ENCODE results near the gene RAI1. TPM values are rescaled to one million over a fixed set of nuclear protein-coding genes. Genes with fewer than 3 reads are reported as not detected.

Gene RAI1
- total RNA-seq, 2 donors from 2014 or later: 35.9 to 42.9 TPM

- H3K27ac Mint-ChIP-seq: no peak overlapping the region
- no peaks in the 10 kb centered on the region for H3K9me3 ChIP-seq (ENCODE audit: control insufficient read depth, low read length)
- H3K4me3 ChIP-seq (ENCODE audit: low read length): no peak overlapping the region
- no peak overlapping the region for H3K9ac ChIP-seq (ENCODE audit: extremely low read depth, low read length, poor library complexity, severe bottlenecking)
- no peaks in the 10 kb centered on the region for H3K9me3 Mint-ChIP-seq
- peaks cover 8% of the 10 kb centered on the region for H3K27me3 Mint-ChIP-seq (ENCODE audit: insufficient read depth)
- peaks cover 26% of the 10 kb centered on the region for H3K36me3 ChIP-seq (ENCODE audit: control insufficient read depth, insufficient read depth, low read length)
- H3K4me1 Mint-ChIP-seq: peaks cover 8% of the 10 kb centered on the region
- no peak for DNase-seq
- H3K36me3 Mint-ChIP-seq (ENCODE audit: low read depth): peaks cover 36% of the 10 kb centered on the region
- peaks cover 9% of the 10 kb centered on the region for H3K4me1 ChIP-seq (ENCODE audit: control insufficient read depth, insufficient read depth, low read length)
- no peaks in the 10 kb centered on the region for H3K27me3 ChIP-seq (ENCODE audit: control insufficient read depth, insufficient read depth, low read length, poor library complexity, severe bottlenecking)
- 96 to 97% methylated on average over 19 to 25 of the region's 25 CpGs for WGBS, 2 experiments (ENCODE audit: insufficient coverage in 1 of 2, insufficient read length in 1 of 2)
- H3K27ac ChIP-seq (ENCODE audit: low read depth, low read length): no peak overlapping the region
- no peak for TF ChIP-seq CTCF (conservative IDR thresholded peaks at IDR 0.05)
- no peak overlapping the region for H3K4me3 Mint-ChIP-seq
These were observed 131.9 kb downstream of the RAI1 start for GRCh38 chr17:17813055-17813724.

GRCh38 chr17:17813725-17814095 lies 132.5 kb downstream of the RAI1 start:
- Histone ChIP-seq H3K36me3 (ENCODE audit: control insufficient read depth, insufficient read depth, low read length) (peaks cover 28% of the 10 kb centered on the region), H3K27me3 (ENCODE audit: control insufficient read depth, insufficient read depth, low read length, poor library complexity, severe bottlenecking) (no peaks in the 10 kb centered on the region), H3K27ac (ENCODE audit: low read depth, low read length) (no peak overlapping the region), H3K4me3 (ENCODE audit: low read length) (no peak overlapping the region), H3K9ac (ENCODE audit: extremely low read depth, low read length, poor library complexity, severe bottlenecking) (no peak overlapping the region), H3K4me1 (ENCODE audit: control insufficient read depth, insufficient read depth, low read length) (peaks cover 9% of the 10 kb centered on the region), H3K9me3 (ENCODE audit: control insufficient read depth, low read length) (no peaks in the 10 kb centered on the region)
- Mint-ChIP-seq H3K4me1 (peaks cover 8% of the 10 kb centered on the region), H3K27me3 (ENCODE audit: insufficient read depth) (peaks cover 6% of the 10 kb centered on the region), H3K27ac (no peak overlapping the region), H3K9me3 (no peaks in the 10 kb centered on the region), H3K4me3 (no peak overlapping the region), H3K36me3 (ENCODE audit: low read depth) (peaks cover 38% of the 10 kb centered on the region)
- no peak for DNase-seq
- 82 to 96% methylated on average over 4 to 16 of the region's 16 CpGs for WGBS, 2 experiments (ENCODE audit: insufficient coverage in 1 of 2, insufficient read length in 1 of 2)
- TF ChIP-seq CTCF (conservative IDR thresholded peaks at IDR 0.05): no peak

GRCh38 chr17:17814162-17815061 lies 133.2 kb downstream of the RAI1 start:
- no peak overlapping the region for H3K9ac ChIP-seq (ENCODE audit: extremely low read depth, low read length, poor library complexity, severe bottlenecking)
- WGBS, 2 experiments (ENCODE audit: insufficient coverage in 1 of 2, insufficient read length in 1 of 2): 91 to 97% methylated on average over 18 to 20 of the region's 20 CpGs
- H3K4me1 ChIP-seq (ENCODE audit: control insufficient read depth, insufficient read depth, low read length): peaks cover 9% of the 10 kb centered on the region
- H3K4me3 ChIP-seq (ENCODE audit: low read length): no peak overlapping the region
- no peak overlapping the region for H3K4me3 Mint-ChIP-seq
- H3K4me1 Mint-ChIP-seq: peaks cover 8% of the 10 kb centered on the region
- no peaks in the 10 kb centered on the region for H3K27me3 Mint-ChIP-seq (ENCODE audit: insufficient read depth)
- no peaks in the 10 kb centered on the region for H3K9me3 ChIP-seq (ENCODE audit: control insufficient read depth, low read length)
- no peak for TF ChIP-seq CTCF (conservative IDR thresholded peaks at IDR 0.05)
- no peaks in the 10 kb centered on the region for H3K27me3 ChIP-seq (ENCODE audit: control insufficient read depth, insufficient read depth, low read length, poor library complexity, severe bottlenecking)
- DNase-seq: no peak
- H3K36me3 Mint-ChIP-seq (ENCODE audit: low read depth): peaks cover 43% of the 10 kb centered on the region
- no peak overlapping the region for H3K27ac ChIP-seq (ENCODE audit: low read depth, low read length)
- peaks cover 33% of the 10 kb centered on the region for H3K36me3 ChIP-seq (ENCODE audit: control insufficient read depth, insufficient read depth, low read length)
- no peaks in the 10 kb centered on the region for H3K9me3 Mint-ChIP-seq
- H3K27ac Mint-ChIP-seq: no peak overlapping the region

Measured in endodermal cell (in vitro differentiated cells).